Neutrophil (primary cell): ENCODE measurements around the gene TAF11L4.
A peak's percentile ranks its signal among the peaks of the same experiment; 100 is the strongest.
"Not testable (repeated sequence)": the region's sequence is repeated elsewhere in the genome, so short reads cannot be mapped to it uniquely, and the experiment has no call there.

Source experiments
- H3K27ac ChIP-seq: fragments of 200-600 bp; sonication (generic); 2 replicates; pipeline ENCODE4 v1.5.1; 2016; ENCODE audit warnings: mild to moderate bottlenecking, moderate library complexity
- H3K27me3 ChIP-seq: fragments of 200-600 bp; sonication (generic); 2 replicates; pipeline ENCODE4 v1.6.0; 2016; ENCODE audit warnings: mild to moderate bottlenecking
- H3K36me3 ChIP-seq: fragments of 200-600 bp; sonication (generic); 2 replicates; pipeline ENCODE4 v1.5.1; 2017
- H3K4me1 ChIP-seq, 2 experiments: fragments of 200-600 bp in 1 of 2; sonication (generic) in 1 of 2; 1 replicate in 1 of 2; 2 replicates in 1 of 2; pipeline versions ENCODE4 v1.5.1 to v1.6.1; 2013 to 2016; ENCODE audit warnings: low read depth in 1 of 2, low read length in 1 of 2, mild to moderate bottlenecking in 1 of 2, moderate library complexity in 1 of 2; ENCODE audit not compliant: control insufficient read depth in 1 of 2, insufficient read depth in 1 of 2
- H3K4me3 ChIP-seq, 2 experiments: fragments of 200-600 bp in 1 of 2; sonication (generic) in 1 of 2; 1 replicate in 1 of 2; 2 replicates in 1 of 2; pipeline ENCODE4 v1.5.1; 2013 to 2016; ENCODE audit warnings: low read depth in 1 of 2, low read length in 1 of 2, mild to moderate bottlenecking in 1 of 2, moderate library complexity in 1 of 2
- H3K9me3 ChIP-seq: fragments of 200-600 bp; sonication (generic); 2 replicates; pipeline ENCODE4 v1.5.1; 2016
- CTCF ChIP-seq: fragments of 200-600 bp; sonication (generic); IDR thresholded peaks from 2 replicates; pipeline ENCODE4 v1.5.1; 2016; ENCODE audit warnings: antibody characterized with exemption

The TAF11L4 gene

DNA sequence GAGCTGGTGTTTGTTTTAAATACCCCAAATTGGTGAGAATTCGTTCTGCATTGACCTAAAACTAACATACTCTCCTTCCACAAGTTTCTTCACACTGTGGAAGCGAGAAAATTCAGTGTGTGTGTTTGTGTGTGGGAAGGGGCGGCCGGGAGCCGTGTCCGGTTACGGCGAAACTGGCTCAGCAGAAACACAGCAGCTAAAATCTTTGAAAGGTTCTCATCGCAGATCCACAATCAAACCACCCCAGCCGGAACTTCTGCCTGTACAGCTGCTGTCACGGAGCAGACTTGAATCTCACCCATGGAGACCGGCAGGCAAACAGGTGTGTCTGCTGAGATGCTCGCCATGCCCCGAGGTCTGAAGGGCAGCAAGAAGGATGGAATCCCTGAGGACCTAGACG, at the start of gene TAF11L4:
Gene TAF11L4 (plus strand): TSS at position 301 of the 400 bp plus-strand sequence.
- not testable (repeated sequence) for H3K4me1 ChIP-seq, H3K27me3 ChIP-seq, H3K4me3 ChIP-seq, H3K27ac ChIP-seq, H3K36me3 ChIP-seq, H3K9me3 ChIP-seq

GRCh38 chr5:17475064-17475463, 46.5 kb upstream of the TAF11L4 start:
- not testable (repeated sequence) for H3K9me3 ChIP-seq, H3K27ac ChIP-seq, H3K4me1 ChIP-seq, H3K27me3 ChIP-seq, H3K36me3 ChIP-seq, H3K4me3 ChIP-seq

GRCh38 chr5:17477043-17477442, 44.6 kb upstream of the TAF11L4 start:
- H3K27me3 ChIP-seq = no peaks in the 10 kb centered on the region
- no peak overlapping the region for H3K4me3 ChIP-seq
- H3K27ac ChIP-seq = no peak overlapping the region
- no peaks in the 10 kb centered on the region for H3K36me3 ChIP-seq
- H3K4me1 ChIP-seq = no peaks in the 10 kb centered on the region
- H3K9me3 ChIP-seq = no peaks in the 10 kb centered on the region
- TF ChIP-seq CTCF = no peak

DNA sequence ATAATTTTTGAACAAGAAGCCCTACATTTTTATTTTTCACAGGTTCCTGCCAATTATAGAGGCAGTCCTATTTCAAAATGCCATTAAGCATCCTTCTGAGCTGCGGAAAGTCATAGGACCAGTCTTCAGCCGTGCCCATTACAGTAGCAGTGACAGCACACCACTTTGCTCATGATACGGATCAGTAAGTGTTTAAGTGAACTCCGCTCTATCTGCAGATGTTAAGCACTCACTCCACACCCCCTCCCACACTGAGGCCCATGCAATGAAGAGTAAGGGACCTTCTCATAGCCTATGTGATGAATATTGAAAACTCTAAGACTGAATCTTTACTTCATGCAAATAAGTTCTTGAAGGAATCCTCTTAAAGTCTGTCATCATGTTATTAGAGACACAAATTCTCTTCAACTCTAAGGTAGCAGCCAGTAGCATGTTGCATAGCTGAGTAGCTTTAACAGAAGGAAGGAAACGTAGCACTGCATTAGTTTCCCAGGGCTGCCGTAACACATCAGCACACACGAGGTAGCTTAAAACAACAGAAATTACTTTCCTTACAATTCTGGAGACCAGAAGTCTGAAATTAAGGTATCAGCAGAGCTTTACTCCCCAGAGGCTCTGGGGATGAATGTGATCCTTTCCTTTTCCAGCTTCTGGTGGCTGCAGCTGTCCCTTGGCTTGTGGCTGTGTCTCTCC, 43.9 kb upstream of the TAF11L4 start:
- Histone ChIP-seq H3K9me3 (no peaks in the 10 kb centered on the region), H3K4me3 (no peak overlapping the region), H3K36me3 (no peaks in the 10 kb centered on the region), H3K4me1 (no peaks in the 10 kb centered on the region), H3K27me3 (no peaks in the 10 kb centered on the region), H3K27ac (no peak overlapping the region)
- no peak for TF ChIP-seq CTCF

DNA sequence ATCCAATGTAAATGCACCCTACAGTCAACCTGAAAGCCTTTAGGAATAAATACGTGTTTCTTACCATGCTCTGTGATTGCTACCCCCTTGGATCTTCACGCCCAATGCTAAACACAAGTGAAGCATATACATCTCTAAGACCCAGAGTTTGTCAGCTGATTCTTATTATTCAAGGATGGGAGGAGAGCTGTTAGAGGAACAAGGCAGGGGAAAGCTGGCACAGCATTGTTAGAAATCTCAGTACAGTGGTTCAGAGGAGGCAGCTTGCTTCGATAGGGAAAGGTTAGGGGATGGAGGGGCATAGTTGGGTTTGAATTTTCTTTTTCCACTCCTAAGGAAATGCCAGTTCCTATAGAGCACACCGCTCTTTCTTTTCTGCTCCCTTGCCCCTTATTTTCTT, 40.2 kb upstream of the TAF11L4 start:
- Histone ChIP-seq H3K9me3 (no peaks in the 10 kb centered on the region), H3K4me3 (no peak overlapping the region), H3K27ac (no peak overlapping the region), H3K4me1 (peaks cover 1 to 10% of the 10 kb centered on the region in 2 experiments), H3K36me3 (no peaks in the 10 kb centered on the region), H3K27me3 (no peaks in the 10 kb centered on the region)
- TF ChIP-seq CTCF = no peak

- Histone ChIP-seq H3K27me3 (no peaks in the 10 kb centered on the region), H3K9me3 (no peaks in the 10 kb centered on the region), H3K36me3 (no peaks in the 10 kb centered on the region), H3K27ac (no peak overlapping the region), H3K4me3 (no peak overlapping the region), H3K4me1 (peaks cover 12 to 17% of the 10 kb centered on the region in 2 experiments)
- TF ChIP-seq CTCF = no peak
Measured at GRCh38 chr5:17482790-17483189, 38.8 kb upstream of the TAF11L4 start.

- H3K4me3 ChIP-seq, H3K27me3 ChIP-seq, H3K9me3 ChIP-seq, H3K36me3 ChIP-seq: not testable (repeated sequence)
- peaks cover 12 to 17% of the 10 kb centered on the region in 2 experiments for H3K4me1 ChIP-seq
- H3K27ac ChIP-seq = peak overlapping the region; percentile 58
Measured at GRCh38 chr5:17486464-17487173, 35.0 kb upstream of the TAF11L4 start.
